Activated T-cell treated with anti-CD3 and anti-CD28 coated beads, Interleukin-2, amount 50 U/mL, for 48 hours (primary cell): ENCODE measurements around the gene TRERF1.
"Not testable (repeated sequence)": the region's sequence is repeated elsewhere in the genome, so short reads cannot be mapped to it uniquely, and the experiment has no call there.

Experiments
- DNase-seq, 2 experiments: peaks; one replicate each; pipeline ENCODE4 v3.0.0-alpha.2; 2020

The TRERF1 gene

GRCh38 chr6:42217519-42218367, 234.0 kb downstream of the TRERF1 start, which contains the start of gene MRPS10:
TSS of gene MRPS10 (minus strand) at chr6:42217861. CDS start at chr6:42217849, 12 bp downstream.
- DNase-seq = peak; percentile 91 to 92

- DNase-seq = no peak
These were observed 234.6 kb downstream of the TRERF1 start for GRCh38 chr6:42217157-42217518.

GRCh38 chr6:42216495-42216894, 235.2 kb downstream of the TRERF1 start:
- DNase-seq = peak in 1 of 2 experiments; percentile 17

GRCh38 chr6:42212442-42212841, 239.3 kb downstream of the TRERF1 start:
- no peak for DNase-seq

GRCh38 chr6:42211726-42212125, 240.0 kb downstream of the TRERF1 start:
- no peak for DNase-seq

GRCh38 chr6:42210551-42210950, 241.2 kb downstream of the TRERF1 start:
- DNase-seq = no peak

GRCh38 chr6:42207559-42207958, 244.2 kb downstream of the TRERF1 start:
- DNase-seq = not testable (repeated sequence)

- no peak for DNase-seq
These were observed 246.9 kb downstream of the TRERF1 start for GRCh38 chr6:42204768-42205282.

GRCh38 chr6:42203183-42203582, 248.5 kb downstream of the TRERF1 start:
- no peak for DNase-seq

GRCh38 chr6:42202131-42202915, 249.4 kb downstream of the TRERF1 start:
- not testable (repeated sequence) for DNase-seq

- DNase-seq = no peak
These were observed 250.3 kb downstream of the TRERF1 start for GRCh38 chr6:42201382-42201781.

- DNase-seq = no peak
These were observed 251.7 kb downstream of the TRERF1 start for GRCh38 chr6:42200035-42200434.

GRCh38 chr6:42199106-42199981, 252.4 kb downstream of the TRERF1 start:
- no peak for DNase-seq

- peak; percentile 29 to 36 for DNase-seq
These were observed 254.0 kb downstream of the TRERF1 start for GRCh38 chr6:42197555-42198362.

GRCh38 chr6:42195415-42195814, 256.3 kb downstream of the TRERF1 start:
- no peak for DNase-seq

GRCh38 chr6:42194056-42194455, 257.7 kb downstream of the TRERF1 start:
- no peak for DNase-seq

- DNase-seq = no peak
These were observed 258.2 kb downstream of the TRERF1 start for GRCh38 chr6:42193491-42193894.

- DNase-seq = not testable (repeated sequence)
These were observed 259.3 kb downstream of the TRERF1 start for GRCh38 chr6:42192385-42192784.

GRCh38 chr6:42190554-42191183, 261.1 kb downstream of the TRERF1 start:
- no peak for DNase-seq

- DNase-seq = no peak
These were observed 263.3 kb downstream of the TRERF1 start for GRCh38 chr6:42188406-42188805.

GRCh38 chr6:42185597-42185996, 266.1 kb downstream of the TRERF1 start:
- no peak for DNase-seq
